Activated CD4-positive, alpha-beta T cell treated with anti-CD3 and anti-CD28 coated beads, Interleukin-2, amount 50 U/mL, for 24 hours (primary cell): ENCODE measurements around the gene SVEP1.

Experiments
- DNase-seq, 2 donors: peaks; one replicate each; pipeline ENCODE4 v3.0.0-alpha.2; 2020; ENCODE audit warnings: low read depth in 1 of 2, low spot score in 1 of 2

Gene SVEP1

GRCh38 chr9:110528645-110529044 lies 50.9 kb downstream of the SVEP1 start:
- DNase-seq = no peak

GRCh38 chr9:110526426-110526825 lies 53.1 kb downstream of the SVEP1 start:
- no peak for DNase-seq

GRCh38 chr9:110521206-110521605 lies 58.3 kb downstream of the SVEP1 start:
- no peak for DNase-seq

GRCh38 chr9:110520120-110520701 lies 59.3 kb downstream of the SVEP1 start:
- no peak for DNase-seq

- no peak for DNase-seq
Observed at GRCh38 chr9:110517483-110517882, 62.1 kb downstream of the SVEP1 start.

GRCh38 chr9:110514897-110515296 lies 64.6 kb downstream of the SVEP1 start:
- no peak for DNase-seq

- no peak for DNase-seq
Observed at GRCh38 chr9:110512817-110513216, 66.7 kb downstream of the SVEP1 start.

GRCh38 chr9:110509792-110510191 lies 69.7 kb downstream of the SVEP1 start:
- DNase-seq = no peak

GRCh38 chr9:110502842-110503241 lies 76.7 kb downstream of the SVEP1 start:
- no peak for DNase-seq

GRCh38 chr9:110499608-110500007 lies 79.9 kb downstream of the SVEP1 start:
- no peak for DNase-seq

- no peak for DNase-seq
Observed at GRCh38 chr9:110487196-110487595, 92.3 kb downstream of the SVEP1 start.

GRCh38 chr9:110486218-110486617 lies 93.3 kb downstream of the SVEP1 start:
- DNase-seq = no peak

- no peak for DNase-seq
Observed at GRCh38 chr9:110479481-110479880, 100.1 kb downstream of the SVEP1 start.

- DNase-seq = no peak
Observed at GRCh38 chr9:110476251-110476650, 103.3 kb downstream of the SVEP1 start.

- DNase-seq = no peak
Observed at GRCh38 chr9:110472111-110472510, 107.4 kb downstream of the SVEP1 start.

- DNase-seq = no peak
Observed at GRCh38 chr9:110468950-110469349, 110.6 kb downstream of the SVEP1 start.

- DNase-seq = no peak
Observed at GRCh38 chr9:110465190-110465589, 114.4 kb downstream of the SVEP1 start.

- DNase-seq = no peak
Observed at GRCh38 chr9:110464321-110464720, 115.2 kb downstream of the SVEP1 start.

GRCh38 chr9:110463499-110463898 lies 116.0 kb downstream of the SVEP1 start:
- DNase-seq = no peak

GRCh38 chr9:110457245-110457644 lies 122.3 kb downstream of the SVEP1 start:
- no peak for DNase-seq

- no peak for DNase-seq
Observed at GRCh38 chr9:110456681-110457080, 122.9 kb downstream of the SVEP1 start.

- no peak for DNase-seq
Observed at GRCh38 chr9:110455860-110456259, 123.7 kb downstream of the SVEP1 start.

- DNase-seq = no peak
Observed at GRCh38 chr9:110452227-110452801, 127.2 kb downstream of the SVEP1 start.
